GM12878 (cell line): ENCODE measurements around the gene MBNL1. TPM values are rescaled to one million over a fixed set of nuclear protein-coding genes. Genes with fewer than 3 reads are reported as not detected.

Experiments used
- ATAC-seq: fragments of 200-7000 bp; cut with Tn5 transposase; 3 replicates; pipeline ENCODE4 v1.9.1; 2020; ENCODE audit warnings: mild to moderate bottlenecking, moderate library complexity
- BruUV-seq: library from RNA; stranded (reverse); fragments of 400-500 nt; replicated peaks from 2 replicates; lab custom pipeline; 2021; lab: Mats Ljungman, UMichigan
- CTCF ChIA-PET: fragments of 300-600 bp; sonication (Branson Sonifier 250); formaldehyde crosslinking; extraction: SDS; loops from one replicate; lab custom pipeline; 2021; ENCODE audit warnings: inconsistent platforms; lab: Yijun Ruan, JAX
- POLR2A ChIA-PET: fragments of 350-600 bp; formaldehyde crosslinking; extraction: SDS; loops from one replicate; lab custom pipeline; 2021; ENCODE audit warnings: inconsistent platforms; lab: Charles Lee
- RAD21 ChIA-PET: fragments of 300-600 bp; sonication (Branson Sonifier 250); formaldehyde crosslinking; loops from one replicate; lab custom pipeline; 2023; ENCODE audit warnings: antibody characterized with exemption; ENCODE audit not compliant: unreplicated experiment; lab: Charles Lee
- SMC1A ChIA-PET: fragments of 300-600 bp; sonication (Branson Sonifier 250); formaldehyde crosslinking; loops from one replicate; lab custom pipeline; 2023; ENCODE audit not compliant: unreplicated experiment, uncharacterized antibody; lab: Charles Lee
- DNase-seq: peaks from one replicate; pipeline ENCODE4 v3.0.0-alpha.2; 2011; ENCODE audit warnings: low read depth, low spot score
- FAIRE-seq: peaks from 3 replicates; lab custom pipeline; 2011; peaks lifted over from hg19 to GRCh38; lab: Jason Lieb, UNC
- H2AFZ ChIP-seq: 2 replicates; pipeline ENCODE4 v1.6.0; 2011; ENCODE audit warnings: low read depth, low read length, control low read depth; ENCODE audit not compliant: control insufficient read depth
- H3K27ac ChIP-seq: 2 replicates; pipeline ENCODE4 v1.5.1; 2011; ENCODE audit warnings: control low read depth; ENCODE audit not compliant: control insufficient read depth, insufficient read depth
- H3K27me3 ChIP-seq, 2 experiments: replicated peaks in 1 of 2; 2 replicates each; pipeline versions ENCODE4 v1.6.0 to v1.6.1; 2011; ENCODE audit warnings: low read length in 1 of 2; ENCODE audit not compliant: control insufficient read depth in 2 of 2, insufficient read depth in 2 of 2
- H3K36me3 ChIP-seq, 2 experiments: 2 replicates each; pipeline ENCODE4 v1.5.1; 2011; ENCODE audit warnings: low read length in 1 of 2; ENCODE audit not compliant: control insufficient read depth in 2 of 2, insufficient read depth in 2 of 2
- H3K4me1 ChIP-seq: 2 replicates; pipeline ENCODE4 v1.6.1; 2011; ENCODE audit warnings: mild to moderate bottlenecking, low read length, moderate library complexity, mixed read lengths; ENCODE audit not compliant: control insufficient read depth, insufficient read depth
- H3K4me2 ChIP-seq: 2 replicates; pipeline ENCODE4 v1.6.0; 2011; ENCODE audit warnings: control low read depth; ENCODE audit not compliant: control insufficient read depth, insufficient read depth
- H3K4me3 ChIP-seq: fragments of 200-600 bp; sonication (generic); 2 replicates; pipeline ENCODE4 v1.5.1; 2016
- H3K79me2 ChIP-seq: 2 replicates; pipeline ENCODE4 v1.6.0; 2011; ENCODE audit warnings: low read length; ENCODE audit not compliant: control insufficient read depth, insufficient read depth
- H3K9ac ChIP-seq: 2 replicates; pipeline ENCODE4 v1.8.0; 2011; ENCODE audit warnings: low read length, control low read depth, mixed read lengths; ENCODE audit not compliant: control insufficient read depth, insufficient read depth
- H3K9me3 ChIP-seq: replicated peaks from 3 replicates; pipeline ENCODE4 v1.5.1; 2011; ENCODE audit warnings: mild to moderate bottlenecking, low read length; ENCODE audit not compliant: control insufficient read depth, insufficient read depth
- H4K20me1 ChIP-seq: 2 replicates; pipeline ENCODE4 v1.6.0; 2011; ENCODE audit not compliant: control insufficient read depth, insufficient read depth
- LARP7 ChIP-seq: fragments of 450-650 bp; IDR thresholded peaks from 2 replicates; pipeline ENCODE4 v1.6.1; 2017; ENCODE audit warnings: mild to moderate bottlenecking
- MEF2A ChIP-seq: IDR thresholded peaks from 2 replicates; pipeline ENCODE4 v1.6.1; 2011; ENCODE audit warnings: low read depth, mild to moderate bottlenecking, low read length, moderate library complexity; ENCODE audit not compliant: insufficient read depth
- MTA3 ChIP-seq: IDR thresholded peaks from 2 replicates; pipeline ENCODE4 v1.6.1; 2012; ENCODE audit warnings: low read length, inconsistent platforms, borderline replicate concordance
- MXI1 ChIP-seq: fragments of 150-350 bp; IDR thresholded peaks from 2 replicates; pipeline ENCODE4 v1.6.1; 2011; ENCODE audit warnings: low read depth, mild to moderate bottlenecking, inconsistent platforms, low read length, improper control_type of control experiment
- NR2C2 ChIP-seq: IDR thresholded peaks from 2 replicates; pipeline ENCODE4 v1.6.1; 2011; ENCODE audit warnings: borderline replicate concordance, low read depth; ENCODE audit not compliant: control insufficient read depth, insufficient read length
- PML ChIP-seq: IDR thresholded peaks from 2 replicates; pipeline ENCODE4 v1.6.1; 2012; ENCODE audit warnings: low read length, inconsistent platforms
- SPI1 ChIP-seq: IDR thresholded peaks from 2 replicates; pipeline ENCODE4 v1.6.1; 2011; ENCODE audit warnings: low read depth, mild to moderate bottlenecking, low read length, moderate library complexity, borderline replicate concordance; ENCODE audit not compliant: insufficient read depth
- TAF1 ChIP-seq: IDR thresholded peaks from 2 replicates; pipeline ENCODE4 v1.6.1; 2011; ENCODE audit warnings: mild to moderate bottlenecking, low read depth, low read length, borderline replicate concordance
- TCF12 ChIP-seq: IDR thresholded peaks from 2 replicates; pipeline ENCODE4 v1.6.1; 2011; ENCODE audit warnings: low read depth, mild to moderate bottlenecking, low read length
- TCF7 ChIP-seq: IDR thresholded peaks from 2 replicates; pipeline ENCODE4 v1.6.1; 2014; ENCODE audit warnings: antibody characterized with exemption, borderline replicate concordance
- ZNF384 ChIP-seq: IDR thresholded peaks from 2 replicates; pipeline ENCODE4 v1.6.1; 2012; ENCODE audit warnings: low read depth, mild to moderate bottlenecking, low read length, improper control_type of control experiment, borderline replicate concordance
- WGBS: methylation state at CpG from one replicate; pipeline ENCODE4 v1.1.6; 2016; ENCODE audit warnings: low lambda C conversion rate; ENCODE audit not compliant: insufficient replicate concordance, insufficient coverage; ENCODE audit errors: missing lambda C conversion rate; 5-methylcytosine and 5-hydroxymethylcytosine counted together
- in situ Hi-C: fragments of 300-500 bp; cut with MboI; formaldehyde crosslinking; loops from 9 replicates; pipeline ENCODE4 v1.14.3; 2018; ENCODE audit warnings: mixed read lengths
- intact Hi-C: fragments of 100-400 bp; cut with micrococcal nuclease; formaldehyde crosslinking; loops from one replicate; pipeline ENCODE4 v1.14.2; 2022; ENCODE audit not compliant: unreplicated experiment
- polyA plus RNA-seq, 11 experiments: library from polyadenylated mRNA; depleted of rRNA in 4 of 11; unstranded in 6 of 11; stranded (reverse) in 5 of 11; fragments of >200 nt; fragmentation: Nextera tagmentation in 4 of 11; fragmentation: Illumina TruSeq in 1 of 11; extraction: Ambion mirVana in 4 of 11; extraction: Trizol in 1 of 11; gene quantifications; 1 replicate in 1 of 11; 2 replicates in 10 of 11; pipeline versions ENCODE4 v1.2.1 to v1.2.3, GENCODE V29; 2011 to 2016; ENCODE audit warnings: inconsistent platforms in 2 of 11, missing spikeins in 2 of 11, low read depth in 1 of 11
- total RNA-seq, 4 experiments: library from RNA; depleted of rRNA in 3 of 4; stranded (reverse); fragments of >200 nt in 3 of 4; fragmentation: Illumina TruSeq in 1 of 4; extraction: Trizol in 1 of 4; gene quantifications; 2 replicates each; pipeline versions ENCODE4 v1.2.1 to v1.2.3, GENCODE V29; 2013 to 2021
- TF ChIP-seq, protein P1 (sequence below): fragments of 450-650 bp; IDR thresholded peaks from 2 replicates; pipeline ENCODE4 v1.6.1; 2016; ENCODE audit warnings: mild to moderate bottlenecking
- TF ChIP-seq, protein P2 (sequence below): fragments of 450-650 bp; IDR thresholded peaks from 2 replicates; pipeline ENCODE4 v1.6.1; 2017; ENCODE audit warnings: mild to moderate bottlenecking, moderate library complexity

The MBNL1 gene
- total and polyA plus RNA-seq, 10 of the 15 experiments (the other 5 are each of a cell fraction or from before 2014, with no cell fraction given): 59.6 to 337 (median 143) TPM

DNA sequence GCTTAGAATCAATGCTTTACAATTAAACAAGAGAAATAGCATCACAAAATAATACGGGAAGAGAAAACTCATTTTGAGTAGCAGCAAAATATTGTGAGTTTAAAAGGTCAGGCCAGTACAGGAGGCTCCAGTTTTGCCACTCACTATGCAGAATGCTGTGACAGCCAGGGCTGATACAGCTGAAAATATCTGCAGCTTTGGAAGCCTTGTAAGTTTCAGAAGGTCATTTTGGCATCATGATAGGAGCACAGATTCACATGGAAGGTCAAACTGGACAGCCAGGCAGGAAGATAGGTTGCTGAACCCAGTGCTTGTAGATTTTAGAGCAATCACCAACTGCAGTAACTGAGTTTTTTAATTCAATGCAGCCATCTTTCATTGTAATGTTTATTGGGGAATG, 14.1 kb downstream of the MBNL1 start:
- H3K36me3 ChIP-seq: no peaks in the 10 kb centered on the region
- no peak overlapping the region for H3K9ac ChIP-seq
- no peaks in the 10 kb centered on the region; the same call in 1 of the 2 replicates for H4K20me1 ChIP-seq

More for the DNA sequence above, 14.1 kb downstream of the MBNL1 start:
- Histone ChIP-seq H3K27ac (no peak overlapping the region; the same call in 1 of the 2 replicates), H3K4me3 (0 out of 2 replicates have a peak overlapping the region, but pooled peaks have one; percentile 15), H3K4me1 (peaks cover 35% of the 10 kb centered on the region), H3K9me3 (peaks cover 5% of the 10 kb centered on the region; the same call in 2 of the 3 replicates), H3K27me3 (no peaks in the 10 kb centered on the region), H2AFZ (no peak overlapping the region), H3K4me2 (peak overlapping the region; percentile 43), H3K79me2 (peaks cover 95% of the 10 kb centered on the region)
- intact Hi-C loops: no loop called here
- ChIA-PET CTCF (interaction anchor here (1.2 to 6.0 kb wide), 5 partner anchors 17 to 160 kb away, joined by 3 to 34 read pairs (median 10); no protein-coding TSS in a partner anchor), POLR2A (interaction anchor here (0.7 to 4.8 kb wide), 4 partner anchors 8 to 24 kb away, joined by 3 to 24 read pairs (median 6); no protein-coding TSS in a partner anchor), RAD21 (interaction anchor here (1.0 to 7.0 kb wide), 6 partner anchors 8 to 229 kb away, joined by 5 to 53 read pairs (median 18); partner anchors contain the start of gene MBNL1), SMC1A (interaction anchor here (1.0 to 10.3 kb wide), 15 partner anchors 8 to 160 kb away, joined by 3 to 115 read pairs (median 9); no protein-coding TSS in a partner anchor)
- no peak for FAIRE-seq
- WGBS: 40% methylated on average over 1 of the region's 1 CpG
- no TSS peak for BruUV-seq
- DNase-seq: no peak
- in situ Hi-C loops: no loop called here
- TF ChIP-seq TAF1: no peak
- no peak for TF ChIP-seq LARP7
- TF ChIP-seq TCF12: no peak
- TF ChIP-seq, protein P1, sequence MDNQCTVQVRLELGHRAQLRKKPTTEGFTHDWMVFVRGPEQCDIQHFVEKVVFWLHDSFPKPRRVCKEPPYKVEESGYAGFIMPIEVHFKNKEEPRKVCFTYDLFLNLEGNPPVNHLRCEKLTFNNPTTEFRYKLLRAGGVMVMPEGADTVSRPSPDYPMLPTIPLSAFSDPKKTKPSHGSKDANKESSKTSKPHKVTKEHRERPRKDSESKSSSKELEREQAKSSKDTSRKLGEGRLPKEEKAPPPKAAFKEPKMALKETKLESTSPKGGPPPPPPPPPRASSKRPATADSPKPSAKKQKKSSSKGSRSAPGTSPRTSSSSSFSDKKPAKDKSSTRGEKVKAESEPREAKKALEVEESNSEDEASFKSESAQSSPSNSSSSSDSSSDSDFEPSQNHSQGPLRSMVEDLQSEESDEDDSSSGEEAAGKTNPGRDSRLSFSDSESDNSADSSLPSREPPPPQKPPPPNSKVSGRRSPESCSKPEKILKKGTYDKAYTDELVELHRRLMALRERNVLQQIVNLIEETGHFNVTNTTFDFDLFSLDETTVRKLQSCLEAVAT: no peak
- TF ChIP-seq MEF2A: no peak
- TF ChIP-seq NR2C2: no peak
- TF ChIP-seq ZNF384: no peak
- TF ChIP-seq, protein P2, sequence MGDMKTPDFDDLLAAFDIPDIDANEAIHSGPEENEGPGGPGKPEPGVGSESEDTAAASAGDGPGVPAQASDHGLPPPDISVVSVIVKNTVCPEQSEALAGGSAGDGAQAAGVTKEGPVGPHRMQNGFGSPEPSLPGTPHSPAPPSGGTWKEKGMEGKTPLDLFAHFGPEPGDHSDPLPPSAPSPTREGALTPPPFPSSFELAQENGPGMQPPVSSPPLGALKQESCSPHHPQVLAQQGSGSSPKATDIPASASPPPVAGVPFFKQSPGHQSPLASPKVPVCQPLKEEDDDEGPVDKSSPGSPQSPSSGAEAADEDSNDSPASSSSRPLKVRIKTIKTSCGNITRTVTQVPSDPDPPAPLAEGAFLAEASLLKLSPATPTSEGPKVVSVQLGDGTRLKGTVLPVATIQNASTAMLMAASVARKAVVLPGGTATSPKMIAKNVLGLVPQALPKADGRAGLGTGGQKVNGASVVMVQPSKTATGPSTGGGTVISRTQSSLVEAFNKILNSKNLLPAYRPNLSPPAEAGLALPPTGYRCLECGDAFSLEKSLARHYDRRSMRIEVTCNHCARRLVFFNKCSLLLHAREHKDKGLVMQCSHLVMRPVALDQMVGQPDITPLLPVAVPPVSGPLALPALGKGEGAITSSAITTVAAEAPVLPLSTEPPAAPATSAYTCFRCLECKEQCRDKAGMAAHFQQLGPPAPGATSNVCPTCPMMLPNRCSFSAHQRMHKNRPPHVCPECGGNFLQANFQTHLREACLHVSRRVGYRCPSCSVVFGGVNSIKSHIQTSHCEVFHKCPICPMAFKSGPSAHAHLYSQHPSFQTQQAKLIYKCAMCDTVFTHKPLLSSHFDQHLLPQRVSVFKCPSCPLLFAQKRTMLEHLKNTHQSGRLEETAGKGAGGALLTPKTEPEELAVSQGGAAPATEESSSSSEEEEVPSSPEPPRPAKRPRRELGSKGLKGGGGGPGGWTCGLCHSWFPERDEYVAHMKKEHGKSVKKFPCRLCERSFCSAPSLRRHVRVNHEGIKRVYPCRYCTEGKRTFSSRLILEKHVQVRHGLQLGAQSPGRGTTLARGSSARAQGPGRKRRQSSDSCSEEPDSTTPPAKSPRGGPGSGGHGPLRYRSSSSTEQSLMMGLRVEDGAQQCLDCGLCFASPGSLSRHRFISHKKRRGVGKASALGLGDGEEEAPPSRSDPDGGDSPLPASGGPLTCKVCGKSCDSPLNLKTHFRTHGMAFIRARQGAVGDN: no peak
- TF ChIP-seq TCF7: no peak
- TF ChIP-seq MXI1: no peak
- no peak for TF ChIP-seq PML
- TF ChIP-seq MTA3: no peak
- TF ChIP-seq SPI1: no peak
- ATAC-seq: no peak
